IPS DF 4.7 (cell line): ENCODE data around the gene METTL17.

Experiments
- DNase-seq: peaks from one replicate; pipeline ENCODE4 v3.0.0-alpha.2; 2013; ENCODE audit warnings: low spot score; ENCODE audit errors: extremely low read depth

METTL17 gene

GRCh38 chr14:21043387-21043973 lies 53.7 kb downstream of the METTL17 start:
- no peak for DNase-seq

DNA sequence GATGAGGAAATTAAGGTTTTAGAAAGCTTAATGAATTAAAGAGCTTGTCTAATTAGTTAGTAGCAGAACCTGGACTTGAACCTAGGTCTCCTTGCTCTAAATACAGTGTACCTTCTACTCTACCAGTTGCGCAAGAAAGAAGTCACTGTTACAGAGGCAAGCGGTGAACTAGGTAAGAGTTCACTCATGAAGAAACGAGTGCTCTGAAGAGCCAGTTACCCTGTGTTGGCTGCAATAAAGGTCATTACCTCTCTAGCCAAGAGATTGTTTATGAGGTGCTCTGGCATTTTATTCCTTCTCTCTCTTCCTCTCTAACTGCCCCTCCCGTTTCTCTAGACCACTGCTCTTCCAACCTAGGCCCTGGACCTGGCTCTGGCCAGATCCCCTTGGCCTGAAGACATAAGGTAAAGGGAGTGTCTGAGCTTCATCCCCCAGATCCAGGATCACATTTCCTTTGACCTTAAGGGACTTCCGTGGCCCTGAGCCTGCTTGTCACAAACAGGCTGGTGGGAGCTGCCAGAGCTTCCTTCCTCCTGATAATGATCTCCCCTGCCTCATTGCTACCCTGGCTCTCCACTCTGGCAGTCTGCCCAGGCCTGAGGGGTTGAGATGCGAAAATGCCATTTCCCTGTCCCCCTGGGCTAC lies 54.3 kb downstream of the METTL17 start:
- no peak for DNase-seq
